H1 (cell line): Measurements from ENCODE around the gene SPG11. TPM values are rescaled to one million over a fixed set of nuclear protein-coding genes. Genes with fewer than 3 reads are reported as not detected.

Source experiments
- CTCF ChIA-PET: fragments of 300-600 bp; sonication (Branson Sonifier 250); formaldehyde crosslinking; loops from one replicate; lab custom pipeline; 2021; ENCODE audit not compliant: partially characterized antibody; lab: Charles Lee
- POLR2A ChIA-PET: fragments of 300-600 bp; sonication (Branson Sonifier 250); formaldehyde crosslinking; loops from one replicate; lab custom pipeline; 2021; ENCODE audit warnings: inconsistent platforms; ENCODE audit not compliant: partially characterized antibody; lab: Charles Lee
- DNase-seq, 2 experiments: peaks; one replicate each; pipeline versions ENCODE4 v3.0.0 to v3.0.0-alpha.2; 2010 to 2022; ENCODE audit warnings: low spot score in 2 of 2, low read depth in 1 of 2, mixed read lengths in 1 of 2
- FAIRE-seq: peaks from 2 replicates; lab custom pipeline; 2011; peaks lifted over from hg19 to GRCh38; lab: Jason Lieb, UNC
- H2AFZ ChIP-seq: 2 replicates; pipeline ENCODE4 v1.8.1; 2012; ENCODE audit warnings: low read length, inconsistent platforms
- H2AK5ac ChIP-seq: 2 replicates; pipeline ENCODE4 v1.6.1; 2013; ENCODE audit warnings: low read depth, low read length
- H2BK120ac ChIP-seq: replicated peaks from 2 replicates; pipeline ENCODE3; 2013; ENCODE audit warnings: low read depth, low read length, inconsistent platforms
- H2BK12ac ChIP-seq: 2 replicates; pipeline ENCODE4 v1.6.1; 2013; ENCODE audit warnings: low read depth, low read length
- H2BK15ac ChIP-seq: 2 replicates; pipeline ENCODE4 v1.6.1; 2013; ENCODE audit warnings: low read length
- H2BK20ac ChIP-seq: 2 replicates; pipeline ENCODE4 v1.6.1; 2013; ENCODE audit warnings: low read length
- H2BK5ac ChIP-seq: 2 replicates; pipeline ENCODE4 v1.6.1; 2013; ENCODE audit warnings: low read depth, low read length
- H3K14ac ChIP-seq: 2 replicates; pipeline ENCODE4 v1.6.1; 2013; ENCODE audit warnings: inconsistent platforms; ENCODE audit not compliant: insufficient read length
- H3K18ac ChIP-seq: 2 replicates; pipeline ENCODE4 v1.6.1; 2013; ENCODE audit warnings: low read length; ENCODE audit errors: extremely low read depth
- H3K23ac ChIP-seq: 2 replicates; pipeline ENCODE4 v1.6.1; 2013; ENCODE audit warnings: inconsistent platforms; ENCODE audit not compliant: insufficient read length
- H3K23me2 ChIP-seq: 2 replicates; pipeline ENCODE4 v1.6.1; 2013; ENCODE audit warnings: low read depth, low read length
- H3K27ac ChIP-seq: 2 replicates; pipeline ENCODE4 v1.6.1; 2011; ENCODE audit warnings: low read depth, low read length, inconsistent platforms
- H3K27me3 ChIP-seq, 4 experiments: replicated peaks in 1 of 4; 1 replicate in 1 of 4; 2 replicates in 3 of 4; pipeline versions ENCODE4 v1.6.1 to v1.8.1; 2011 to 2013; ENCODE audit warnings: low read length in 3 of 4, mild to moderate bottlenecking in 3 of 4, inconsistent platforms in 2 of 4, mixed read lengths in 2 of 4, moderate library complexity in 1 of 4; ENCODE audit not compliant: control insufficient read depth in 3 of 4, insufficient read depth in 3 of 4; ENCODE audit errors: extremely low read depth in 1 of 4
- H3K36me3 ChIP-seq, 4 experiments: 2 replicates each; pipeline versions ENCODE4 v1.6.1 to v1.8.1; 2011 to 2013; ENCODE audit warnings: mild to moderate bottlenecking in 4 of 4, low read length in 3 of 4, moderate library complexity in 2 of 4, control low read depth in 1 of 4, inconsistent platforms in 1 of 4; ENCODE audit not compliant: insufficient read depth in 4 of 4, control insufficient read depth in 2 of 4
- H3K4ac ChIP-seq: replicated peaks from 2 replicates; pipeline ENCODE3; 2013; ENCODE audit warnings: low read length, low read depth, mixed read lengths, inconsistent platforms; ENCODE audit not compliant: insufficient read length
- H3K4me1 ChIP-seq, 4 experiments: replicated peaks in 1 of 4; 1 replicate in 1 of 4; 2 replicates in 3 of 4; pipeline versions ENCODE4 v1.6.1 to v1.8.1; 2011 to 2013; ENCODE audit warnings: low read length in 3 of 4, inconsistent platforms in 2 of 4, mixed read lengths in 1 of 4; ENCODE audit not compliant: insufficient read depth in 4 of 4, control insufficient read depth in 3 of 4
- H3K4me2 ChIP-seq, 2 experiments: 2 replicates each; pipeline versions ENCODE4 v1.6.1 to v1.8.1; 2011 to 2013; ENCODE audit warnings: low read depth in 2 of 2, low read length in 2 of 2, control low read depth in 1 of 2, inconsistent platforms in 1 of 2, mild to moderate bottlenecking in 1 of 2; ENCODE audit not compliant: insufficient read depth in 1 of 2
- H3K4me3 ChIP-seq, 4 experiments: fragments of 200-600, 300-600 bp in 1 of 4; sonication (generic), shearing (Covaris generic), sonication (Bioruptor Twin) in 1 of 4; 2 replicates each; pipeline versions ENCODE4 v1.5.1 to v1.8.1; 2011 to 2016; ENCODE audit warnings: low read length in 4 of 4, low read depth in 3 of 4, control low read depth in 2 of 4, inconsistent platforms in 2 of 4, mild to moderate bottlenecking in 2 of 4, mixed read lengths in 1 of 4, moderate library complexity in 1 of 4; ENCODE audit not compliant: insufficient read depth in 2 of 4; ENCODE audit errors: extremely low read depth in 1 of 4
- H3K56ac ChIP-seq: replicated peaks from 2 replicates; pipeline ENCODE3; 2013; ENCODE audit warnings: low read depth, mild to moderate bottlenecking, mixed read lengths, low read length, inconsistent platforms; ENCODE audit not compliant: insufficient read length
- H3K79me1 ChIP-seq: 2 replicates; pipeline ENCODE4 v1.6.1; 2013; ENCODE audit warnings: low read depth, low read length, control low read depth
- H3K79me2 ChIP-seq, 2 experiments: 2 replicates each; pipeline versions ENCODE4 v1.6.1 to v1.8.1; 2012 to 2013; ENCODE audit warnings: low read length in 2 of 2, mild to moderate bottlenecking in 2 of 2, inconsistent platforms in 1 of 2; ENCODE audit not compliant: insufficient read depth in 2 of 2, control insufficient read depth in 1 of 2
- H3K9ac ChIP-seq, 4 experiments: replicated peaks in 1 of 4; 1 replicate in 1 of 4; 2 replicates in 3 of 4; pipeline versions ENCODE4 v1.6.1 to v1.8.1; 2011 to 2013; ENCODE audit warnings: low read depth in 3 of 4, low read length in 3 of 4, control low read depth in 2 of 4, mild to moderate bottlenecking in 2 of 4, moderate library complexity in 2 of 4, inconsistent platforms in 1 of 4; ENCODE audit errors: extremely low read depth in 1 of 4
- H3K9me3 ChIP-seq, 2 experiments: 2 replicates each; pipeline versions ENCODE4 v1.6.1 to v1.8.1; 2012 to 2013; ENCODE audit warnings: mild to moderate bottlenecking in 2 of 2, moderate library complexity in 2 of 2, control low read depth in 1 of 2, inconsistent platforms in 1 of 2, low read depth in 1 of 2, low read length in 1 of 2, mixed read lengths in 1 of 2; ENCODE audit not compliant: insufficient read depth in 2 of 2
- H4K20me1 ChIP-seq, 2 experiments: replicated peaks in 1 of 2; 2 replicates each; pipeline versions ENCODE3 to v1.8.1; 2011 to 2013; ENCODE audit warnings: inconsistent platforms in 2 of 2, low read length in 2 of 2, mild to moderate bottlenecking in 1 of 2; ENCODE audit not compliant: insufficient read depth in 2 of 2, control insufficient read depth in 1 of 2
- H4K5ac ChIP-seq: 2 replicates; pipeline ENCODE4 v1.6.1; 2013; ENCODE audit warnings: low read length, low read depth, mixed read lengths, inconsistent platforms; ENCODE audit not compliant: insufficient read length
- H4K8ac ChIP-seq: 2 replicates; pipeline ENCODE4 v1.8.0; 2013; ENCODE audit warnings: mild to moderate bottlenecking, moderate library complexity, low read length, inconsistent platforms; ENCODE audit not compliant: insufficient read depth; ENCODE audit errors: extremely low read depth
- H4K91ac ChIP-seq: replicated peaks from 2 replicates; pipeline ENCODE3; 2013; ENCODE audit warnings: low read length, mixed read lengths, inconsistent platforms; ENCODE audit not compliant: insufficient read length
- HDAC2 ChIP-seq, 2 experiments: fragments of 300-600 bp in 1 of 2; sonication (generic) in 1 of 2; IDR thresholded peaks; 2 replicates each; pipeline ENCODE4 v1.6.1; 2011 to 2012; ENCODE audit warnings: low read depth in 2 of 2, low read length in 2 of 2, mild to moderate bottlenecking in 2 of 2, moderate library complexity in 2 of 2, borderline replicate concordance in 1 of 2, inconsistent platforms in 1 of 2
- WGBS, 2 experiments: shearing (Covaris generic) in 1 of 2; methylation state at CpG; one replicate each; pipeline versions ENCODE4 v1.1.6 to v1.1.7; 2013 to 2015; ENCODE audit warnings: low lambda C conversion rate in 2 of 2, mixed read lengths in 2 of 2, inconsistent platforms in 1 of 2, low coverage in 1 of 2, missing lambda C conversion rate in 1 of 2; ENCODE audit not compliant: insufficient replicate concordance in 2 of 2, insufficient coverage in 1 of 2, insufficient read length in 1 of 2; ENCODE audit errors: extremely low coverage in 1 of 2, missing lambda C conversion rate in 1 of 2; 5-methylcytosine and 5-hydroxymethylcytosine counted together
- polyA plus RNA-seq, 7 experiments: library from polyadenylated mRNA; depleted of rRNA in 3 of 7; stranded (reverse) in 5 of 7; unstranded in 2 of 7; fragments of >200 nt in 5 of 7; fragments of 200-250 nt in 2 of 7; gene quantifications; 1 replicate in 5 of 7; 2 replicates in 1 of 7; 4 replicates in 1 of 7; pipeline versions ENCODE4 v1.2.1 to v1.2.3, GENCODE V29; 2011 to 2013; ENCODE audit warnings: missing spikeins in 2 of 7, mixed read lengths in 2 of 7
- total RNA-seq: library from RNA; stranded (reverse); fragmentation: NEBNext Ultra II Directional; extraction: Animal tissue kit (Norgen Biotek cat#: 25700); gene quantifications from 2 replicates; pipeline ENCODE4 v1.2.1, GENCODE V29; 2021

Gene SPG11
- total and polyA plus RNA-seq, 2 of the 8 experiments (the other 6 are each of a cell fraction or from before 2014, with no cell fraction given): 37.1 to 38.6 TPM

- peaks cover 16 to 18% of the 10 kb centered on the region in 2 experiments for H3K9me3 ChIP-seq
- H4K8ac ChIP-seq: no peak overlapping the region
- H2AK5ac ChIP-seq: no peak overlapping the region
- H3K23ac ChIP-seq: no peak overlapping the region
- DNase-seq (no peak), FAIRE-seq (no peak)
- peaks cover 14 to 45% (median 28%) of the 10 kb centered on the region in 4 experiments for H3K36me3 ChIP-seq
- H2BK15ac ChIP-seq: no peak overlapping the region
- H4K20me1 ChIP-seq: peaks cover 0 to 2% of the 10 kb centered on the region in 2 experiments
- no peaks in the 10 kb centered on the region for H3K79me1 ChIP-seq
- 96% methylated on average over 4 of the region's 4 CpGs; no CpG with 5 or more reads in 1 of the 2 experiments for whole genome bisulfite sequencing, 2 experiments
- H3K14ac ChIP-seq: no peak overlapping the region
- no peaks in the 10 kb centered on the region for H3K79me2 ChIP-seq
- H3K9ac ChIP-seq: no peak overlapping the region
- no peaks in the 10 kb centered on the region for H3K27me3 ChIP-seq
- H3K18ac ChIP-seq: no peak overlapping the region
- no peak overlapping the region for H4K5ac ChIP-seq
- H2BK5ac ChIP-seq: no peak overlapping the region
- no peak overlapping the region for H2BK12ac ChIP-seq
- no peak overlapping the region for H2BK120ac ChIP-seq
- H2AFZ ChIP-seq: no peak overlapping the region
- no peak for TF ChIP-seq HDAC2 (IDR thresholded peaks at IDR 0.05; ENCODE audit: borderline replicate concordance in 1 of 2, low read depth in 2 of 2, low read length in 2 of 2)
- no peaks in the 10 kb centered on the region for H3K23me2 ChIP-seq
- no peak overlapping the region for H4K91ac ChIP-seq
- no peak overlapping the region for H3K27ac ChIP-seq
- H3K4me3 ChIP-seq: no peak overlapping the region
- no peak overlapping the region for H3K56ac ChIP-seq
- CTCF ChIA-PET: interaction anchor here (0.6 to 1.8 kb wide), 2 partner anchors 9 to 250 kb away, joined by 5 to 11 read pairs; no protein-coding TSS in a partner anchor
- H3K4ac ChIP-seq: no peak overlapping the region
- no peaks in the 10 kb centered on the region for H3K4me1 ChIP-seq
- H2BK20ac ChIP-seq: no peak overlapping the region
- H3K4me2 ChIP-seq: no peak overlapping the region
- POLR2A ChIA-PET: interaction anchor here (1.1 to 1.8 kb wide), 3 partner anchors 10 to 12 kb away, joined by 3 to 5 read pairs (median 4); no protein-coding TSS in a partner anchor
These were observed 94.1 kb downstream of the SPG11 start for GRCh38 chr15:44569316-44569715.
